HEK293T (cell line): ENCODE measurements around the gene PROK2.

Experiments used
- FOXA1 ChIP-seq: fragments of 450-650 bp; IDR thresholded peaks from 2 replicates; pipeline ENCODE4 v1.6.1; 2016; ENCODE audit warnings: mild to moderate bottlenecking
- L3MBTL2 ChIP-seq: fragments of 450-650 bp; conservative IDR thresholded peaks from 2 replicates; pipeline ENCODE4 v1.6.1; 2016; ENCODE audit warnings: mild to moderate bottlenecking
- NFRKB ChIP-seq: fragments of 450-650 bp; IDR thresholded peaks from 2 replicates; pipeline ENCODE4 v1.6.1; 2016; ENCODE audit warnings: mild to moderate bottlenecking, moderate library complexity
- SP1 ChIP-seq: fragments of 450-650 bp; IDR thresholded peaks from 2 replicates; pipeline ENCODE4 v1.6.1; 2017
- SUZ12 ChIP-seq: fragments of 450-650 bp; IDR thresholded peaks from 2 replicates; pipeline ENCODE4 v1.6.1; 2016; ENCODE audit warnings: mild to moderate bottlenecking
- ZNF384 ChIP-seq: fragments of 450-650 bp; IDR thresholded peaks from 2 replicates; pipeline ENCODE4 v1.6.1; 2016

GRCh38 chr3:71784914-71785531 is at the start of gene PROK2:
- no peak for TF ChIP-seq FOXA1
- TF ChIP-seq NFRKB, result no peak
- no peak for TF ChIP-seq ZNF384
- no peak for TF ChIP-seq SUZ12
- no peak for TF ChIP-seq SP1
- peak; percentile 86 for TF ChIP-seq L3MBTL2
